Liver (tissue), 3 donors: ENCODE results near the gene PYGL.

Experiments
- EGR1 ChIP-seq, 2 donors: IDR thresholded peaks; 2 replicates each; pipeline ENCODE4 v1.6.1; 2016 to 2018; ENCODE audit warnings: antibody characterized with exemption in 2 of 2, low read depth in 2 of 2
- FOXA1 ChIP-seq: IDR thresholded peaks from 2 replicates; pipeline ENCODE4 v1.6.1; 2016; ENCODE audit warnings: antibody characterized with exemption
- GABPA ChIP-seq, 2 donors: IDR thresholded peaks in 1 of 2; conservative IDR thresholded peaks in 1 of 2; 2 replicates each; pipeline ENCODE4 v1.6.1; 2016; ENCODE audit warnings: antibody characterized with exemption in 2 of 2, mild to moderate bottlenecking in 1 of 2, moderate library complexity in 1 of 2
- HNF4A ChIP-seq, 2 donors: conservative IDR thresholded peaks; 2 replicates each; pipeline ENCODE4 v1.6.1; 2016; ENCODE audit warnings: antibody characterized with exemption in 2 of 2, mild to moderate bottlenecking in 2 of 2
- NR2F2 ChIP-seq: IDR thresholded peaks from 2 replicates; pipeline ENCODE4 v1.6.1; 2016; ENCODE audit warnings: antibody characterized with exemption
- RAD21 ChIP-seq, 2 donors: IDR thresholded peaks; 2 replicates each; pipeline ENCODE4 v1.6.1; 2016; ENCODE audit warnings: antibody characterized with exemption in 2 of 2, mild to moderate bottlenecking in 2 of 2
- RXRA ChIP-seq, 2 donors: IDR thresholded peaks; 2 replicates each; pipeline ENCODE4 v1.6.1; 2017 to 2018; ENCODE audit warnings: antibody characterized with exemption in 2 of 2, mild to moderate bottlenecking in 1 of 2
- SP1 ChIP-seq: IDR thresholded peaks from 2 replicates; pipeline ENCODE4 v1.6.1; 2018; ENCODE audit warnings: antibody characterized with exemption, mild to moderate bottlenecking
- TAF1 ChIP-seq: conservative IDR thresholded peaks from 2 replicates; pipeline ENCODE4 v1.6.1; 2016; ENCODE audit warnings: antibody characterized with exemption, mild to moderate bottlenecking
- YY1 ChIP-seq: IDR thresholded peaks from 2 replicates; pipeline ENCODE4 v1.6.1; 2016; ENCODE audit warnings: antibody characterized with exemption, mild to moderate bottlenecking
- TF ChIP-seq, protein P1 (sequence below): fragments of 150-350 bp; IDR thresholded peaks from 2 replicates; pipeline ENCODE4 v1.5.1; 2017; ENCODE audit warnings: improper control_type of control experiment, low read depth, low read length; ENCODE audit not compliant: missing input control
- TF ChIP-seq, protein P2 (sequence below): IDR thresholded peaks from 2 replicates; pipeline ENCODE4 v1.6.1; 2016; ENCODE audit warnings: antibody characterized with exemption, mild to moderate bottlenecking
- TF ChIP-seq, protein P3 (sequence below): IDR thresholded peaks from 2 replicates; pipeline ENCODE4 v1.6.1; 2016; ENCODE audit warnings: antibody characterized with exemption
- TF ChIP-seq, protein P4 (sequence below): IDR thresholded peaks from 2 replicates; pipeline ENCODE4 v1.6.1; 2016; ENCODE audit warnings: antibody characterized with exemption
- donor health status: healthy.
- donor health status: healthy.

DNA sequence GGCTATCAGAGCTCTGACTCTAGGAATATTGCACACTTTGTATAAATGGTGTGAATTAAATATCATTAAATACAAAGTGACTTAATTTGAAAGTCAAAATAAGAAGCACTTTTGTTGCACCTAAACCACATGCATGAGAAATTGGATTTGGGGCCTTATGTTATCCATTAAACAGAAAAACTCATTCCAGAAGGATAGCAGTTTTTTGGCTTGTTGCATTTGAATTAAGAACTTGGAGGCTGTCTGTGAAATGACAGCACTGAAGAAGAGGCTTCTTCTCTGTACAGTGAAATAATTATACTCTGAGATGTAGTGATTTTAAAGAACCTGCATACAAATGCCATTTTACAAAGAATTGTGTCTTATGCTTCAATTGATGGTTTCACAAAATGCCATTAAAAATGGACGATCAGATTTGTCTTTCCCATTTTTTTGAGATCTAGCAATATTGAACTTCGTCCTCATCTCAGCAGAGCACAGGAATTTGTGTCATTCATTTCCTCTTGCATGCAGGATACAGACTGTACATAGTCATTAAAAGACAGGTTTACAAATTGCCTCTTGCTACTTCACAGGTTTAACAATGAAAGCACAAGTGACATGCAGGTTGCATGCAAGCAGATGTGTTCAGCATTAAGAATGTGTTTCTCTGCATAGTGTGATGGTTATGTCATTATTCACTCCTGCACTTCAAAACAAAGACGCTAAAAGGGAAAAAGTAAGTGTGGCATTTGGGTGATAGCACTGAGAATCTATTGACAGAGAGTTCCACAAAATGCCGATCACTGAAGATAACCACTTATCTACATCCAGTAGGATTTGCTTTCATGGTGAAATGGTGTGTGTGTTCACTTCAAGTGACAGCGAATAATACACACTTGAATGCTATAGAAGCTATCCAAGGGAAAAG, 35.9 kb upstream of the PYGL start:
- TF ChIP-seq, protein P1, sequence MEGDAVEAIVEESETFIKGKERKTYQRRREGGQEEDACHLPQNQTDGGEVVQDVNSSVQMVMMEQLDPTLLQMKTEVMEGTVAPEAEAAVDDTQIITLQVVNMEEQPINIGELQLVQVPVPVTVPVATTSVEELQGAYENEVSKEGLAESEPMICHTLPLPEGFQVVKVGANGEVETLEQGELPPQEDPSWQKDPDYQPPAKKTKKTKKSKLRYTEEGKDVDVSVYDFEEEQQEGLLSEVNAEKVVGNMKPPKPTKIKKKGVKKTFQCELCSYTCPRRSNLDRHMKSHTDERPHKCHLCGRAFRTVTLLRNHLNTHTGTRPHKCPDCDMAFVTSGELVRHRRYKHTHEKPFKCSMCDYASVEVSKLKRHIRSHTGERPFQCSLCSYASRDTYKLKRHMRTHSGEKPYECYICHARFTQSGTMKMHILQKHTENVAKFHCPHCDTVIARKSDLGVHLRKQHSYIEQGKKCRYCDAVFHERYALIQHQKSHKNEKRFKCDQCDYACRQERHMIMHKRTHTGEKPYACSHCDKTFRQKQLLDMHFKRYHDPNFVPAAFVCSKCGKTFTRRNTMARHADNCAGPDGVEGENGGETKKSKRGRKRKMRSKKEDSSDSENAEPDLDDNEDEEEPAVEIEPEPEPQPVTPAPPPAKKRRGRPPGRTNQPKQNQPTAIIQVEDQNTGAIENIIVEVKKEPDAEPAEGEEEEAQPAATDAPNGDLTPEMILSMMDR: no peak
- TF ChIP-seq, protein P2, sequence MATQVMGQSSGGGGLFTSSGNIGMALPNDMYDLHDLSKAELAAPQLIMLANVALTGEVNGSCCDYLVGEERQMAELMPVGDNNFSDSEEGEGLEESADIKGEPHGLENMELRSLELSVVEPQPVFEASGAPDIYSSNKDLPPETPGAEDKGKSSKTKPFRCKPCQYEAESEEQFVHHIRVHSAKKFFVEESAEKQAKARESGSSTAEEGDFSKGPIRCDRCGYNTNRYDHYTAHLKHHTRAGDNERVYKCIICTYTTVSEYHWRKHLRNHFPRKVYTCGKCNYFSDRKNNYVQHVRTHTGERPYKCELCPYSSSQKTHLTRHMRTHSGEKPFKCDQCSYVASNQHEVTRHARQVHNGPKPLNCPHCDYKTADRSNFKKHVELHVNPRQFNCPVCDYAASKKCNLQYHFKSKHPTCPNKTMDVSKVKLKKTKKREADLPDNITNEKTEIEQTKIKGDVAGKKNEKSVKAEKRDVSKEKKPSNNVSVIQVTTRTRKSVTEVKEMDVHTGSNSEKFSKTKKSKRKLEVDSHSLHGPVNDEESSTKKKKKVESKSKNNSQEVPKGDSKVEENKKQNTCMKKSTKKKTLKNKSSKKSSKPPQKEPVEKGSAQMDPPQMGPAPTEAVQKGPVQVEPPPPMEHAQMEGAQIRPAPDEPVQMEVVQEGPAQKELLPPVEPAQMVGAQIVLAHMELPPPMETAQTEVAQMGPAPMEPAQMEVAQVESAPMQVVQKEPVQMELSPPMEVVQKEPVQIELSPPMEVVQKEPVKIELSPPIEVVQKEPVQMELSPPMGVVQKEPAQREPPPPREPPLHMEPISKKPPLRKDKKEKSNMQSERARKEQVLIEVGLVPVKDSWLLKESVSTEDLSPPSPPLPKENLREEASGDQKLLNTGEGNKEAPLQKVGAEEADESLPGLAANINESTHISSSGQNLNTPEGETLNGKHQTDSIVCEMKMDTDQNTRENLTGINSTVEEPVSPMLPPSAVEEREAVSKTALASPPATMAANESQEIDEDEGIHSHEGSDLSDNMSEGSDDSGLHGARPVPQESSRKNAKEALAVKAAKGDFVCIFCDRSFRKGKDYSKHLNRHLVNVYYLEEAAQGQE: no peak
- no peak for TF ChIP-seq FOXA1
- no peak for TF ChIP-seq RXRA (IDR thresholded peaks at IDR 0.05)
- TF ChIP-seq RAD21 (IDR thresholded peaks at IDR 0.05): no peak
- TF ChIP-seq TAF1: no peak
- TF ChIP-seq SP1: no peak
- TF ChIP-seq, protein P3, sequence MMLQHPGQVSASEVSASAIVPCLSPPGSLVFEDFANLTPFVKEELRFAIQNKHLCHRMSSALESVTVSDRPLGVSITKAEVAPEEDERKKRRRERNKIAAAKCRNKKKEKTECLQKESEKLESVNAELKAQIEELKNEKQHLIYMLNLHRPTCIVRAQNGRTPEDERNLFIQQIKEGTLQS: no peak
- TF ChIP-seq EGR1 (IDR thresholded peaks at IDR 0.05; ENCODE audit: low read depth in 2 of 2): no peak
- TF ChIP-seq, protein P4, sequence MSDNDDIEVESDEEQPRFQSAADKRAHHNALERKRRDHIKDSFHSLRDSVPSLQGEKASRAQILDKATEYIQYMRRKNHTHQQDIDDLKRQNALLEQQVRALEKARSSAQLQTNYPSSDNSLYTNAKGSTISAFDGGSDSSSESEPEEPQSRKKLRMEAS: no peak
- no peak for TF ChIP-seq NR2F2
- TF ChIP-seq YY1: no peak
- TF ChIP-seq GABPA (IDR thresholded peaks at IDR 0.05 in 1 of 2, conservative IDR thresholded peaks at IDR 0.05 in 1 of 2): no peak
- no peak for TF ChIP-seq HNF4A (conservative IDR thresholded peaks at IDR 0.05)
